IMR-90 (cell line): ENCODE measurements around the gene OLFML3. TPM values are rescaled to one million over a fixed set of nuclear protein-coding genes. Genes with fewer than 3 reads are reported as not detected.

Experiments
- CEBPB ChIP-seq: IDR thresholded peaks from 2 replicates; pipeline ENCODE4 v1.6.1; 2012; ENCODE audit warnings: low read depth, low read length, improper control_type of control experiment
- NFE2L2 ChIP-seq: fragments of 150-350 bp; IDR thresholded peaks from 2 replicates; pipeline ENCODE4 v1.6.1; 2016; ENCODE audit warnings: low read depth, mild to moderate bottlenecking, low read length
- SMC3 ChIP-seq: fragments of 150-350 bp; IDR thresholded peaks from 2 replicates; pipeline ENCODE4 v1.6.1; 2016; ENCODE audit warnings: low read depth, mild to moderate bottlenecking, antibody characterized with exemption, low read length, moderate library complexity
- polyA plus RNA-seq, 3 experiments: library from polyadenylated mRNA; depleted of rRNA; stranded (reverse); fragments of >200 nt; gene quantifications; 2 replicates each; pipeline ENCODE4 v1.2.3, GENCODE V29; 2012; ENCODE audit warnings: low replicate concordance in 1 of 3
- total RNA-seq: library from RNA; depleted of rRNA; stranded (reverse); fragments of >200 nt; gene quantifications from 2 replicates; pipeline ENCODE4 v1.2.3, GENCODE V29; 2012; rRNA removed
- TF ChIP-seq, protein P1 (sequence below): conservative IDR thresholded peaks from 2 replicates; pipeline ENCODE4 v1.5.1; 2012; ENCODE audit warnings: mild to moderate bottlenecking, low read depth, low read length, improper control_type of control experiment

Gene OLFML3
- total and polyA plus RNA-seq, 2 of the 4 experiments (the other 2 are of a cell fraction), result 40.9 to 71.3 TPM

GRCh38 chr1:114026797-114027196, 47.5 kb downstream of the OLFML3 start (continued):
- TF ChIP-seq, protein P1, sequence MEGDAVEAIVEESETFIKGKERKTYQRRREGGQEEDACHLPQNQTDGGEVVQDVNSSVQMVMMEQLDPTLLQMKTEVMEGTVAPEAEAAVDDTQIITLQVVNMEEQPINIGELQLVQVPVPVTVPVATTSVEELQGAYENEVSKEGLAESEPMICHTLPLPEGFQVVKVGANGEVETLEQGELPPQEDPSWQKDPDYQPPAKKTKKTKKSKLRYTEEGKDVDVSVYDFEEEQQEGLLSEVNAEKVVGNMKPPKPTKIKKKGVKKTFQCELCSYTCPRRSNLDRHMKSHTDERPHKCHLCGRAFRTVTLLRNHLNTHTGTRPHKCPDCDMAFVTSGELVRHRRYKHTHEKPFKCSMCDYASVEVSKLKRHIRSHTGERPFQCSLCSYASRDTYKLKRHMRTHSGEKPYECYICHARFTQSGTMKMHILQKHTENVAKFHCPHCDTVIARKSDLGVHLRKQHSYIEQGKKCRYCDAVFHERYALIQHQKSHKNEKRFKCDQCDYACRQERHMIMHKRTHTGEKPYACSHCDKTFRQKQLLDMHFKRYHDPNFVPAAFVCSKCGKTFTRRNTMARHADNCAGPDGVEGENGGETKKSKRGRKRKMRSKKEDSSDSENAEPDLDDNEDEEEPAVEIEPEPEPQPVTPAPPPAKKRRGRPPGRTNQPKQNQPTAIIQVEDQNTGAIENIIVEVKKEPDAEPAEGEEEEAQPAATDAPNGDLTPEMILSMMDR, result no peak
- TF ChIP-seq CEBPB (no peak), SMC3 (no peak), NFE2L2 (no peak)

Other genes with a start within 250 kb of the OLFML3 start
- gene PHTF1, start 220.0 kb upstream of the OLFML3 start, total RNA-seq, result 13.3 and 20.6 TPM in 2 replicates
- 7.6 and 9.6 TPM in 2 replicates for gene PHTF1, start 220.0 kb upstream of the OLFML3 start, polyA plus RNA-seq (2012; rRNA removed)
- gene RSBN1, start 167.0 kb upstream of the OLFML3 start, total RNA-seq, result 11.7 and 12.8 TPM in 2 replicates
- 4.6 and 5.3 TPM in 2 replicates for gene RSBN1, start 167.0 kb upstream of the OLFML3 start, polyA plus RNA-seq (2012; rRNA removed)
- 0.18 and 0.28 TPM in 2 replicates for gene PTPN22, start 107.8 kb upstream of the OLFML3 start, total RNA-seq
- gene PTPN22, start 107.8 kb upstream of the OLFML3 start, polyA plus RNA-seq (2012; rRNA removed), result 0.07 and 0.14 TPM in 2 replicates
- gene BCL2L15, start 91.9 kb upstream of the OLFML3 start, total RNA-seq, result under 0.01 TPM in 2 replicates
- gene BCL2L15, start 91.9 kb upstream of the OLFML3 start, polyA plus RNA-seq (2012; rRNA removed), result 0.15 and 0.22 TPM in 2 replicates
- gene AP4B1, start 74.7 kb upstream of the OLFML3 start, total RNA-seq, result 16.7 and 18.1 TPM in 2 replicates
- gene AP4B1, start 74.7 kb upstream of the OLFML3 start, polyA plus RNA-seq (2012; rRNA removed), result 11.7 and 15.6 TPM in 2 replicates
- 6.1 TPM in 2 replicates for gene DCLRE1B, start 74.1 kb upstream of the OLFML3 start, total RNA-seq
- gene DCLRE1B, start 74.1 kb upstream of the OLFML3 start, polyA plus RNA-seq (2012; rRNA removed), result 4.4 and 4.9 TPM in 2 replicates
- 25.3 and 33.9 TPM in 2 replicates for gene HIPK1, start 50.1 kb upstream of the OLFML3 start, total RNA-seq
- gene HIPK1, start 50.1 kb upstream of the OLFML3 start, polyA plus RNA-seq (2012; rRNA removed), result 15.1 and 15.3 TPM in 2 replicates
- gene SYT6, start 174.4 kb downstream of the OLFML3 start, total RNA-seq, result not detected in 2 replicates
- not detected in 2 replicates for gene SYT6, start 174.4 kb downstream of the OLFML3 start, polyA plus RNA-seq (2012; rRNA removed)